RWPE1 (cell line): Measurements from ENCODE around the gene HTR2B.

ENCODE experiments used
- CTCF ChIA-PET: fragments of 350-600 bp; sonication (Branson Sonifier 250); formaldehyde crosslinking; extraction: SDS; loops from one replicate; lab custom pipeline; 2021; lab: Yijun Ruan, JAX
- POLR2A ChIA-PET: fragments of 400-600 bp; formaldehyde crosslinking; extraction: SDS; loops from one replicate; lab custom pipeline; 2020; ENCODE audit warnings: antibody characterized with exemption; ENCODE audit not compliant: low non-redundant PET; lab: Yijun Ruan, JAX
- DNase-seq: peaks from one replicate; pipeline ENCODE4 v3.0.0; 2012; ENCODE audit warnings: low spot score
- H3K27ac ChIP-seq: fragments of 450-650 bp; 2 replicates; pipeline ENCODE4 v1.5.1; 2017
- TF ChIP-seq, protein P1 (sequence below): fragments of 450-650 bp; conservative IDR thresholded peaks from 2 replicates; pipeline ENCODE4 v1.5.1; 2017; ENCODE audit warnings: low read depth, mild to moderate bottlenecking

Gene HTR2B

DNA sequence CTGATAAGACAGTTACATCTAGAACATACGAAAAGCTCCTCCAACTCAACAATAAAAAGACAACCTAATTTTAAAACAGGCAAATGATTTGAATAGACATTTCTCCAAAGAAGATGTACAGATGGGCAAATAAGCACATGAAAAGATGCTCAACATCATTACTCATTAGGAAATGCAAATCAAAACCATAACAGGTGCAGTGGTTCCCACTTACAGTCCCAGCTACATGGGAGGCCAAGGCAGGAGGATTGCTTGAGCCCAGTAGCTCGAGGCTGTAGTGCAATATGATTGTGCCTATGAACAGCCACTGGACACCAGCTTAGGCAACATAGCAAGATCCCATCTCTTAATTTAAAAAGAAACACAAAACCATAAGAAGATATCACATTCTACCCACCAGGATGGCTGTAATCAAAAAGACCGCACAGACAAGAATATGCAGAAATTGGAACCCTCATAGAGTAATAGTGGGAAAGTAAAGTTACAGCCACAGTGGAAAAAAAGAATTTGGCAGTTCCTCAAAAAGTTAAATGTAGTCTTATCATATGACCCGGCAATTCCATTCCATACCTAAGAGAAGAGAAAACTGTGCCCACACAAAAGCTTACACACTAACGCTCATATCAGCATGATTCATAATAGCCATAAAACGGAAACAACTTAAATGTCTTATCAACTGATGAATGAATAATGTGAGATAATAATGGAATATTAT lies 43.1 kb upstream of the HTR2B start:
- CTCF ChIA-PET: interaction anchor here (0.7 kb wide), 1 partner anchor 8 kb away, joined by 3 read pairs; no protein-coding TSS in a partner anchor
- TF ChIP-seq, protein P1, sequence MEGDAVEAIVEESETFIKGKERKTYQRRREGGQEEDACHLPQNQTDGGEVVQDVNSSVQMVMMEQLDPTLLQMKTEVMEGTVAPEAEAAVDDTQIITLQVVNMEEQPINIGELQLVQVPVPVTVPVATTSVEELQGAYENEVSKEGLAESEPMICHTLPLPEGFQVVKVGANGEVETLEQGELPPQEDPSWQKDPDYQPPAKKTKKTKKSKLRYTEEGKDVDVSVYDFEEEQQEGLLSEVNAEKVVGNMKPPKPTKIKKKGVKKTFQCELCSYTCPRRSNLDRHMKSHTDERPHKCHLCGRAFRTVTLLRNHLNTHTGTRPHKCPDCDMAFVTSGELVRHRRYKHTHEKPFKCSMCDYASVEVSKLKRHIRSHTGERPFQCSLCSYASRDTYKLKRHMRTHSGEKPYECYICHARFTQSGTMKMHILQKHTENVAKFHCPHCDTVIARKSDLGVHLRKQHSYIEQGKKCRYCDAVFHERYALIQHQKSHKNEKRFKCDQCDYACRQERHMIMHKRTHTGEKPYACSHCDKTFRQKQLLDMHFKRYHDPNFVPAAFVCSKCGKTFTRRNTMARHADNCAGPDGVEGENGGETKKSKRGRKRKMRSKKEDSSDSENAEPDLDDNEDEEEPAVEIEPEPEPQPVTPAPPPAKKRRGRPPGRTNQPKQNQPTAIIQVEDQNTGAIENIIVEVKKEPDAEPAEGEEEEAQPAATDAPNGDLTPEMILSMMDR: no peak
- POLR2A ChIA-PET: no interaction called here
- H3K27ac ChIP-seq: no peak overlapping the region
- DNase-seq: no peak

DNA sequence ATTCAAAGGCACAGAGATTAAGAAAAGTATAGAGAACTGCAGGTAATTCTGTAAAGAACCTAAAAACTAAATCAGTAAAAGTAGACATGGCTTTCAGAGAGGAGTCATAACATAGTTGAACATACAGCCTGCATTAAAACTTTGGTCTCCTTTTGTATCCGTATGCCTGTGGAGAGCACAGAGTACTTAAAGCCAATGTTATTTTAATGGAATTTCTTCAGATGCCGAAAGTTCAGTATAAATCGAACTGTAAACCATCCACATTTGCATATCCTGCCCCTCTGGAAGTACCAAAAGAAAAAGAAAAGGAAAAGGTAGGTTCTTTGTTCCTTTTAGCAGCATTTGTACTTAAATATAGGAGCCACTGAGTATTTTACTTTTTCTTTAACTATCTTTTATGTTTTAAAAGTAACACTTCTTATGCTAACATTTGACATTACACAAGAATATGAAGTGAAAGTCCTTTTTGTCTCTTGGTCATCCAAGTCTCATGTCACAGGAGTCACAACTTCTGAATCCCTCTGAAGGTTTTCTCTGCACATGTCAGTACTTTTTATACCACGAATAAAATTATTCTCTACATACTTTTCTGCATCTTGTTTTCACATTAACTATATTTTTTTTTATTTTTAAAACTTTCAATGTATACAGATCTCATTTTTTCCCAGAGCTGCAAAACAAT lies 38.7 kb upstream of the HTR2B start:
- no peak overlapping the region for H3K27ac ChIP-seq
- ChIA-PET CTCF (interaction anchor here (0.6 to 1.1 kb wide), 2 partner anchors 63 to 181 kb away, joined by 3 to 6 read pairs; no protein-coding TSS in a partner anchor), POLR2A (no interaction called here)
- TF ChIP-seq, protein P1: no peak
- DNase-seq: no peak

DNA sequence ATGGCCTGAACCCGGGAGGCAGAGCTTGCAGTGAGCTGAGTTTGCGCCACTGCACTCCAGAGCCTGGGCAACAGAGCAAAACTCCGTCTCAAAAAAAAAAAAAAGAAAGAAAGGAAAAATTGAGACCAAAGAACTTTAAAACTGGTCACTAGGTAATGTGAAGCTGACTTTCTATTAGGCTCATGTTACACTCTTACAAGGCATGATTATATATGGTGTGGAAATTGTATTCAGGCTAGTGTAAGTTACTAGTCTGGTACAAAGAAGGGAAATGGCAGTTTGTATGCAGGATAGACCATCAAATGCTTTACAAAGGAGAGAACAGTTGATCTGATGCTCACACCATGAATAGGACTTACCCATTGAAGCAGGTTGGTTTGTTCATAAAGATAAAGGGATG lies 38.2 kb upstream of the HTR2B start:
- ChIA-PET POLR2A (no interaction called here), CTCF (interaction anchor here (0.6 kb wide), 1 partner anchor 181 kb away, joined by 6 read pairs; no protein-coding TSS in a partner anchor)
- TF ChIP-seq, protein P1: no peak
- no peak overlapping the region for H3K27ac ChIP-seq
- DNase-seq: no peak

DNA sequence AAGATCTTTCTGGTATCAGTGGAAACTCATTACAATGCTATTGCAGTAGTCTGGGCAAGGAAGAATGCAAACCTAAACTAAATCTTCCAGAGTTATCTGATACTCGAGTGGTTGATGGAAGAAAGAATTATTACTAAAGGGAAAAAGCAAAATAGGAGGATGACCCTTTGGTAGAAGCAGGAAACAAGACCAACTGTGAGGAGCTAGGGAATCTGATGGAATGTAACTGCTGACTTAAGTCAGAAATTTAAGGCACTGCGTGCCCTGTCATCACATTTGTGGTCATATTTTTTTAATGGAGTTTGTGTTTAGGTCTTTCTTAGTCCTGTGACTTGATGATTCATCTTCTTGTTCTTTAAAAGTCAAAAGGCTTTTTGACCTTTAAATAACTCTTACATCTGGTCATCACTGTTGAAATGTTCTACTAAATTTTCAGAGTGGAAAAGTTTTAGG lies 37.1 kb upstream of the HTR2B start:
- no peak for DNase-seq
- TF ChIP-seq, protein P1: no peak
- H3K27ac ChIP-seq: no peak overlapping the region
- CTCF ChIA-PET: no interaction called here
- POLR2A ChIA-PET: no interaction called here

DNA sequence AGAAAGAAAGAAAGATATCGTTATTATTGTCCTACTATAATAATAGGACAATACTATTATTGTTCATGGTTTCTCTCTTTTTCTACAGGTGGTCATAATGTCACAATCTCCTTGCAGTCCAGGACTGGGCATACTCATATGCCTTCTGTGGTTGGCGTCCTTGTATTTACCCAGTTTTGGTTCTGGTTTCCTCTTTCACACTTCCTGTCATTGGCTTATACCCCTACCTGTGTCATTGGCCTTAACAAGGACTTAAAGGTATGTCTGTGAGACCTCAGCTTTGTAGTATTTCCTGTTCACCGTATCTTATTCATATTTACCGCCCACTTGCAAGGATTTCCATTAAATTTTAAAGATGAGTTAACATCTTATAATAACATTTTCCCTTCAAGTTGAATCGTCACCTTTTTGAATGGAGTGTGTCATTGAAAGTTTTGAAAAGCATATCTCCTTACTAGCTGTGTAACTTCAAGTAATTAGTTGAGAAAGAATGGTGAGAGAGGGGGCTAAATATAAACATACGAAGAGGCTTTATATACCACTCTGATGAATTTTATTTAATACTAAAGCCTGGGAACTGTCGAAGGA lies 36.5 kb upstream of the HTR2B start:
- TF ChIP-seq, protein P1: no peak
- no peak overlapping the region for H3K27ac ChIP-seq
- CTCF ChIA-PET: no interaction called here
- POLR2A ChIA-PET: no interaction called here
- DNase-seq: no peak

DNA sequence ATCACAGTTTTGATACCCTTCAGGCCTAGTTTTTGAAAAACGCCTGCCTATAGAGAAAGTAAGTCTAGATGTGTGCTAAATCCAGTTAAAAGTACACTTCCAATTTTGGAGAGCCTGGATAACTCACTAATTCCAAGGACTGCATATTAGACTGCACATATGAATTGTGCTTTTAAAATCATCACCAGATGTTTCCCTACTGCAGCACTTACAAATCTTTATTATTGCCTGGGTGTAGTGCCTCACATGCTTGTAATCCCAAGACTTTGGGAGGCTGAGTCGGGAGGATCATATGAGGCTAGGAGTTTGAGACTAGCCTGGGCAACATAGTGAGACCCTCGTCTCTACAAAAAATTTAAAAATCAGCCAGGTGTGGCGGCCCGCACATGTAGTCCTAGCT lies 35.9 kb upstream of the HTR2B start:
- no peak overlapping the region for H3K27ac ChIP-seq
- ChIA-PET POLR2A (no interaction called here), CTCF (interaction anchor here (0.6 kb wide), 1 partner anchor 67 kb away, joined by 3 read pairs; no protein-coding TSS in a partner anchor)
- DNase-seq: no peak
- TF ChIP-seq, protein P1: no peak
